ENCODE data around the gene AQP3. TPM values are rescaled to one million over a fixed set of nuclear protein-coding genes. Genes with fewer than 3 reads are reported as not detected.

Gene AQP3
- total and polyA plus RNA-seq, 8 donors = 1.7 to 319 (median 24.0) TPM

DNA sequence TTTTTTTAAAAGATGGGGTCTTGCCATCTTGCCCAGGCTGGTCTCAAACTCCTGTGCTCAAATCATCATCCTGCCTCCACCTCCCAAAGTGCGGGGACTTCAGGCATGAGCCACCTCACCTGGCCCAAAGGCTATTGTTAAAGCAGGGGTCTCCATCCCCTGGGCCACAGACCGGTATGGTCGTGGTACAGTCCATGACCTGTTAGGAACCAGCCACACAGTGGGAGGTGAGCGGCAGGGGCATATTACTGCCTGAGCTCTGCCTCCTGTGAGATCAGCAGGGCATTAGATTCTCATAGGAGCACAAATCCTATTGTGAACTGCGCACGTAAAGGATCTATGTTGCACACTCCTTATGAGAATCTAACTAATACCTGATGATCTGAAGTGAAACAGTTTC, 33.6 kb upstream of the AQP3 start:
- Histone ChIP-seq H3K36me3 (no peaks in the 10 kb centered on the region), H3K27ac (no peak overlapping the region), H3K4me3 (no peak overlapping the region), H3K4me1 (no peaks in the 10 kb centered on the region), H3K9me3 (no peaks in the 10 kb centered on the region), H3K27me3 (no peaks in the 10 kb centered on the region)
- intact Hi-C loops (cut with DNase I; ENCODE audit: low total_unique reads) = no loop called here
- 84 to 97% (median 93%) methylated on average over 6 of the region's 6 CpGs for WGBS, 5 donors
- TF ChIP-seq, protein P1, sequence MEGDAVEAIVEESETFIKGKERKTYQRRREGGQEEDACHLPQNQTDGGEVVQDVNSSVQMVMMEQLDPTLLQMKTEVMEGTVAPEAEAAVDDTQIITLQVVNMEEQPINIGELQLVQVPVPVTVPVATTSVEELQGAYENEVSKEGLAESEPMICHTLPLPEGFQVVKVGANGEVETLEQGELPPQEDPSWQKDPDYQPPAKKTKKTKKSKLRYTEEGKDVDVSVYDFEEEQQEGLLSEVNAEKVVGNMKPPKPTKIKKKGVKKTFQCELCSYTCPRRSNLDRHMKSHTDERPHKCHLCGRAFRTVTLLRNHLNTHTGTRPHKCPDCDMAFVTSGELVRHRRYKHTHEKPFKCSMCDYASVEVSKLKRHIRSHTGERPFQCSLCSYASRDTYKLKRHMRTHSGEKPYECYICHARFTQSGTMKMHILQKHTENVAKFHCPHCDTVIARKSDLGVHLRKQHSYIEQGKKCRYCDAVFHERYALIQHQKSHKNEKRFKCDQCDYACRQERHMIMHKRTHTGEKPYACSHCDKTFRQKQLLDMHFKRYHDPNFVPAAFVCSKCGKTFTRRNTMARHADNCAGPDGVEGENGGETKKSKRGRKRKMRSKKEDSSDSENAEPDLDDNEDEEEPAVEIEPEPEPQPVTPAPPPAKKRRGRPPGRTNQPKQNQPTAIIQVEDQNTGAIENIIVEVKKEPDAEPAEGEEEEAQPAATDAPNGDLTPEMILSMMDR (IDR thresholded peaks at IDR 0.05) = no peak
- TF ChIP-seq POLR2A (IDR thresholded peaks at IDR 0.05) (no peak), EP300 (IDR thresholded peaks at IDR 0.05) (no peak), POLR2AphosphoS5 (IDR thresholded peaks at IDR 0.05) (no peak)
- DNase-seq = no peak

DNA sequence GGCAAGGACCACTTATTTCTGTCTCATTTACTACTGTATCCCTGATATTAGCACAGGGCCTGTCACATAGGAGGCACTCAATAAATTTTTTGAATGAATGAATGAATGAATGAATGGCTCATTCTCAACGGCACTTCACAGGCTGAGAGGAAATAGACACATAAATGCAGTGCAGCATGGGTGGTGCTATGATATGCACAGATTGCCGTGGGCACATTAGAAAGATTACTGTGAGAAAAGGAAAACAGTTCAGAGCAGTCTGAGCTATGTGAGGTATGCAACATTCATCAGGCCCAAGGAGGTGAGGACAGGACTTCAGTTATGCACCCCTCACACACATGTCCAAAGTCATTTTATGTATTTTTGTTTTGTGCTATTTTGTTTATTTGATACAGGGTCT, 32.7 kb upstream of the AQP3 start:
- DNase-seq = no peak
- no peak overlapping the region for H3K27ac ChIP-seq
- 51 to 73% (median 61%) methylated on average over 2 of the region's 2 CpGs for WGBS, 5 donors
- no peaks in the 10 kb centered on the region for H3K36me3 ChIP-seq
- H3K4me1 ChIP-seq = no peaks in the 10 kb centered on the region
- TF ChIP-seq, protein P1 (IDR thresholded peaks at IDR 0.05) = no peak
- TF ChIP-seq POLR2AphosphoS5 (IDR thresholded peaks at IDR 0.05) (no peak), POLR2A (IDR thresholded peaks at IDR 0.05) (no peak), EP300 (IDR thresholded peaks at IDR 0.05) (no peak)
- H3K27me3 ChIP-seq = no peaks in the 10 kb centered on the region
- intact Hi-C loops (cut with DNase I; ENCODE audit: low total_unique reads) = no loop called here
- no peaks in the 10 kb centered on the region for H3K9me3 ChIP-seq
- H3K4me3 ChIP-seq = no peak overlapping the region

DNA sequence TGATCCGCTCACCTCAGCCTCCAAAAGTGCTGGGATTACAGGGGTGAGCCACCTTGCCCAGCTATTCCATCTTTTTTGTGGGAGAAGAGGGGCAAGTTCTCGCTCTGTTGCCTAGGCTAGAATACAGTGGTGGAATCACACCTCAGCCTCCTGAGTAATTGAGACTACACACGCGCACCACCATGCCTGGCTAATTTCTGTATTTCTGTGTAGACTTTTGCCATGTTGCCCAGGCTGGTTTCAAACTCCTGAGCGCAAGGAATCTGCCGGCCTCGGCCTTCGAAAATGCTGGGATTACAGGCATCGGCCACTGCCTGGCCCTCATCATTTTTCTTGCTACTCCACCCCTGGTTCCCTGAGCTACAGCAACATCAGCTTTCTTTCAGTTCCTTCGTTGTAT, 29.1 kb upstream of the AQP3 start:
- TF ChIP-seq, protein P1 (IDR thresholded peaks at IDR 0.05) = no peak
- no peak for TF ChIP-seq POLR2A (IDR thresholded peaks at IDR 0.05)
- no peak for TF ChIP-seq EP300 (IDR thresholded peaks at IDR 0.05)
- TF ChIP-seq POLR2AphosphoS5 (IDR thresholded peaks at IDR 0.05) = no peak
- 91 to 95% (median 94%) methylated on average over 10 of the region's 10 CpGs for WGBS, 5 donors
- intact Hi-C loops (cut with DNase I; ENCODE audit: low total_unique reads) = no loop called here
- Histone ChIP-seq H3K4me3 (no peak overlapping the region), H3K27me3 (no peaks in the 10 kb centered on the region), H3K27ac (no peak overlapping the region), H3K9me3 (no peaks in the 10 kb centered on the region), H3K4me1 (peaks cover 17 to 27% (median 24%) of the 10 kb centered on the region in 4 donors), H3K36me3 (peaks cover 0 to 7% (median 6%) of the 10 kb centered on the region in 4 donors)
- no peak for DNase-seq

DNA sequence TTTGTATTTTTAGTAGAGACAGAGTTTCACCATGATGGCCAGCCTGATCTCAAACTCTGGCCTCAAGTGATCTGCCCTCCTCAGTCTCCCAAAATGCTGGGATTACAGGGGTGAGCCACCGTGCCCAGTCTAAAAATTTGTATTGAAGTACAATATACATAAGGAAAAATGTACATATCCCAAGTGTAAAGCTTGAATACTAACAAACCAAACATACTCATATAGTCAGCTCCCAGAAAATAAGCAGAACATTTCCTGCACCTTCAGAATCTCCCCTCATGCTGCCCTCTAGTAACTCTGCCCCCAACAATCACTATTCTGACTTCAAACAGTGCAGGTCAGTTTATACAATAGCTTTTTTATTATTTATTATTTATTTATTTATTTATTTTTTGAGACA, 28.0 kb upstream of the AQP3 start:
- Histone ChIP-seq H3K27ac (no peak overlapping the region), H3K4me3 (no peak overlapping the region), H3K9me3 (no peaks in the 10 kb centered on the region), H3K36me3 (peaks cover 2 to 19% (median 18%) of the 10 kb centered on the region in 4 donors), H3K27me3 (no peaks in the 10 kb centered on the region), H3K4me1 (peaks cover 17 to 33% (median 24%) of the 10 kb centered on the region in 4 donors)
- DNase-seq = no peak
- intact Hi-C loops (cut with DNase I; ENCODE audit: low total_unique reads) = no loop called here
- 81 to 95% (median 86%) methylated on average over 1 of the region's 1 CpG for WGBS, 5 donors
- TF ChIP-seq EP300 (IDR thresholded peaks at IDR 0.05) (no peak), POLR2A (IDR thresholded peaks at IDR 0.05) (no peak), POLR2AphosphoS5 (IDR thresholded peaks at IDR 0.05) (no peak)
- TF ChIP-seq, protein P1 (IDR thresholded peaks at IDR 0.05) = no peak

All from stomach (tissue), 9 donors.